DND-41 (cell line): ENCODE measurements around the gene DDX56.

ENCODE experiments used
- ATAC-seq: fragments of 200-7000 bp; cut with Tn5 transposase; 3 replicates; pipeline ENCODE4 v1.9.1; 2021; ENCODE audit warnings: low read depth; ENCODE audit not compliant: insufficient read depth
- DNase-seq: peaks from one replicate; pipeline ENCODE4 v3.0.0-alpha.2; 2020
- H2AFZ ChIP-seq: 2 replicates; pipeline ENCODE4 v1.6.0; 2012; ENCODE audit warnings: low read depth, low read length
- H3K27ac ChIP-seq: 2 replicates; pipeline ENCODE4 v1.5.1; 2012; ENCODE audit warnings: low read length, inconsistent platforms
- H3K27me3 ChIP-seq: fragments of 200-600 bp; sonication (generic); 2 replicates; pipeline ENCODE4 v1.6.0; 2012; ENCODE audit warnings: low read length, mild to moderate bottlenecking, inconsistent platforms; ENCODE audit not compliant: insufficient read depth, poor library complexity
- H3K36me3 ChIP-seq: 2 replicates; pipeline ENCODE4 v1.5.1; 2012; ENCODE audit warnings: low read length, inconsistent platforms; ENCODE audit not compliant: insufficient read depth
- H3K4me1 ChIP-seq: 2 replicates; pipeline ENCODE4 v1.5.1; 2012; ENCODE audit warnings: mild to moderate bottlenecking, low read length; ENCODE audit not compliant: insufficient read depth
- H3K4me2 ChIP-seq: 2 replicates; pipeline ENCODE4 v1.6.0; 2012; ENCODE audit warnings: mild to moderate bottlenecking, moderate library complexity, low read length, inconsistent platforms; ENCODE audit not compliant: insufficient read depth
- H3K4me3 ChIP-seq, 2 experiments: fragments of 200-600 bp in 1 of 2; shearing (Covaris generic) in 1 of 2; 2 replicates each; pipeline ENCODE4 v1.5.1; 2012 to 2016; ENCODE audit warnings: inconsistent platforms in 2 of 2, low read length in 2 of 2, mild to moderate bottlenecking in 2 of 2, low read depth in 1 of 2, moderate library complexity in 1 of 2
- H3K79me2 ChIP-seq: 2 replicates; pipeline ENCODE4 v1.6.0; 2012; ENCODE audit warnings: low read length, inconsistent platforms; ENCODE audit not compliant: insufficient read depth
- H3K9ac ChIP-seq: 2 replicates; pipeline ENCODE4 v1.6.0; 2012; ENCODE audit warnings: low read depth, mild to moderate bottlenecking, inconsistent platforms, low read length, moderate library complexity
- H3K9me3 ChIP-seq: 2 replicates; pipeline ENCODE4 v1.5.1; 2012; ENCODE audit warnings: low read length, moderate library complexity, mild to moderate bottlenecking, inconsistent platforms; ENCODE audit not compliant: insufficient read depth, severe bottlenecking
- H4K20me1 ChIP-seq: 2 replicates; pipeline ENCODE4 v1.6.0; 2012; ENCODE audit warnings: low read length; ENCODE audit not compliant: insufficient read depth
- EZH2 ChIP-seq: IDR thresholded peaks from 3 replicates; pipeline ENCODE4 v1.6.1; 2012; ENCODE audit warnings: borderline replicate concordance, low read depth, mild to moderate bottlenecking, moderate library complexity, low read length, inconsistent platforms; ENCODE audit not compliant: severe bottlenecking
- TF ChIP-seq, protein P1 (sequence below): IDR thresholded peaks from 2 replicates; pipeline ENCODE4 v1.5.1; 2012; ENCODE audit warnings: borderline replicate concordance, low read length, moderate library complexity, mild to moderate bottlenecking; ENCODE audit not compliant: poor library complexity, severe bottlenecking; ENCODE audit errors: extremely low read depth

Gene DDX56

GRCh38 chr7:44607141-44608068 lies 33.7 kb upstream of the DDX56 start:
- Histone ChIP-seq H3K4me2 (peak overlapping the region; percentile 94), H3K4me3 (peak overlapping the region; percentile 39 to 92), H3K9ac (peak overlapping the region; percentile 82), H3K36me3 (no peaks in the 10 kb centered on the region), H3K9me3 (no peaks in the 10 kb centered on the region), H2AFZ (peak overlapping the region; percentile 95), H3K27ac (peak overlapping the region; percentile 89), H3K79me2 (peaks cover 55% of the 10 kb centered on the region), H3K4me1 (peaks cover 27% of the 10 kb centered on the region), H3K27me3 (no peaks in the 10 kb centered on the region), H4K20me1 (no peaks in the 10 kb centered on the region)
- no peak for TF ChIP-seq EZH2
- TF ChIP-seq, protein P1, sequence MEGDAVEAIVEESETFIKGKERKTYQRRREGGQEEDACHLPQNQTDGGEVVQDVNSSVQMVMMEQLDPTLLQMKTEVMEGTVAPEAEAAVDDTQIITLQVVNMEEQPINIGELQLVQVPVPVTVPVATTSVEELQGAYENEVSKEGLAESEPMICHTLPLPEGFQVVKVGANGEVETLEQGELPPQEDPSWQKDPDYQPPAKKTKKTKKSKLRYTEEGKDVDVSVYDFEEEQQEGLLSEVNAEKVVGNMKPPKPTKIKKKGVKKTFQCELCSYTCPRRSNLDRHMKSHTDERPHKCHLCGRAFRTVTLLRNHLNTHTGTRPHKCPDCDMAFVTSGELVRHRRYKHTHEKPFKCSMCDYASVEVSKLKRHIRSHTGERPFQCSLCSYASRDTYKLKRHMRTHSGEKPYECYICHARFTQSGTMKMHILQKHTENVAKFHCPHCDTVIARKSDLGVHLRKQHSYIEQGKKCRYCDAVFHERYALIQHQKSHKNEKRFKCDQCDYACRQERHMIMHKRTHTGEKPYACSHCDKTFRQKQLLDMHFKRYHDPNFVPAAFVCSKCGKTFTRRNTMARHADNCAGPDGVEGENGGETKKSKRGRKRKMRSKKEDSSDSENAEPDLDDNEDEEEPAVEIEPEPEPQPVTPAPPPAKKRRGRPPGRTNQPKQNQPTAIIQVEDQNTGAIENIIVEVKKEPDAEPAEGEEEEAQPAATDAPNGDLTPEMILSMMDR = no peak
- ATAC-seq (no peak), DNase-seq (no peak)

GRCh38 chr7:44606341-44607140 lies 32.8 kb upstream of the DDX56 start, which contains the start of gene OGDH:
Gene OGDH (plus strand): TSS chr7:44606627. CDS start chr7:44624344, 17,717 bp downstream.
- H3K79me2 ChIP-seq = peaks cover 47% of the 10 kb centered on the region
- H3K27ac ChIP-seq = peak within 1 kb of the TSS; percentile 89
- peak within 1 kb of the TSS; percentile 98 for H2AFZ ChIP-seq
- peak within 1 kb of the TSS; percentile 82 for H3K9ac ChIP-seq
- H4K20me1 ChIP-seq = no peaks in the 10 kb centered on the region
- peaks cover 27% of the 10 kb centered on the region for H3K4me1 ChIP-seq
- no peaks in the 10 kb centered on the region for H3K27me3 ChIP-seq
- ATAC-seq (peak; percentile 98), DNase-seq (peak; percentile 97)
- H3K9me3 ChIP-seq = no peaks in the 10 kb centered on the region
- no peak for TF ChIP-seq EZH2
- TF ChIP-seq, protein P1 = no peak
- H3K4me2 ChIP-seq = peak within 1 kb of the TSS; percentile 95
- peak within 1 kb of the TSS; percentile 79 to 92 for H3K4me3 ChIP-seq
- H3K36me3 ChIP-seq = no peaks in the 10 kb centered on the region

DNA sequence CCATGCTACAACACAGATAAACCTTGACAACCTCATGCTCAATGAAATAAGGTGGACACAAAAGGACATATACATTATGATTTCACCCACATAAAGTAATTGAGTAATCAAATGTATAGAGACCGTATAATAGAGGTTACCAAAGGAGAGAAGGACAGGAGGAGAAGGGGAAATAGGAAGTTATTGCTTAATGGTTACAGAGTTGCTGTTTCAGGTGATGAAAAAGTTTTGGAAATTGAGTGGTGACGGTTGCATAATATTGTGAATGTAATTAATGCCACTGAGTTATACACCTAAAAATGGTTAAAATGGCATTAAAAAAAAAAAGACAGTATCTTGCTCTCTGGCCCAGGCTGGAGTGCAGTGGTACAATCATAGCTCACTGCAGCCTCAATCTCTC lies 31.2 kb upstream of the DDX56 start:
- Histone ChIP-seq H3K4me2 (no peak overlapping the region), H4K20me1 (no peaks in the 10 kb centered on the region), H3K9me3 (no peaks in the 10 kb centered on the region), H3K79me2 (peaks cover 31% of the 10 kb centered on the region), H3K27me3 (no peaks in the 10 kb centered on the region), H2AFZ (no peak overlapping the region), H3K9ac (no peak overlapping the region), H3K4me3 (no peak overlapping the region), H3K27ac (no peak overlapping the region), H3K36me3 (no peaks in the 10 kb centered on the region), H3K4me1 (peaks cover 27% of the 10 kb centered on the region)
- TF ChIP-seq EZH2 = no peak
- TF ChIP-seq, protein P1 = no peak
- ATAC-seq = no peak
- no peak for DNase-seq
